Suppressor macrophage treated with lipopolysaccharide for 1 hour (primary cell): ENCODE data around the gene EMX2.
A peak's percentile ranks its signal among the peaks of the same experiment; 100 is the strongest.

Source experiments
- DNase-seq, 3 donors: peaks; one replicate each; pipeline ENCODE4 v3.0.0-alpha.2; 2020 to 2022

Gene EMX2

DNA sequence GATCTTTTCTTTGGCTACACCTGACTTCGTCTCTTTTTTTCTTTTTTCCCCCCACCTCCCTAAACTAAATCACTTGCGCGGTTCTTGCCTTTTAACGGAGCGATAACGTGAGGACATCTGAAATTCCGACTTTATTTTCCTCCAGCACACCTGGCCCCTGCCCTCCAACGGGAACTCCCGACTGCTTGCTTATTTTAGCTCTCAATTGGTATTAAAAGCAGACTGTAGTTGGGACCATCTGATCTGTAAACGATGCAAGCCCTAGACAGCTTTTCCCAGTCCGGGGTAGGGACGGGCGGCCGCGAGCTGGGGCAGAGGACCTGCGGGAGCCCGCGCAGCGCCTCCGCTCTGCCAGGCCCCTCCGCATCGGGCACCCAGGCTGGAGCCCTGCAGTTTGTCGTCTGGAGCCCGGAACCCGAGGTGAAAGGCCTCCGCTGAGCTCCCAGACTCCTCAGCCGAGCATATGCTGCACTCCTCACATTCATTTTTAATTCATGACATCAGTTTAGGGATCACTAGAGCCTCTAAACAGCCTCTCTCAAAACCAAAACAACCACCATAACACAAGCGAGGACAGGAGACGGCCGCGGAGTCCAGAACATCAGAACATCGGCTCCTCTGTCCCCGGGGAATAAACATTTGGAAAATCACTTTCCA lies 10.0 kb upstream of the EMX2 start:
- no peak for DNase-seq

GRCh38 chr10:117533507-117534281 lies 8.9 kb upstream of the EMX2 start:
- DNase-seq = no peak

DNA sequence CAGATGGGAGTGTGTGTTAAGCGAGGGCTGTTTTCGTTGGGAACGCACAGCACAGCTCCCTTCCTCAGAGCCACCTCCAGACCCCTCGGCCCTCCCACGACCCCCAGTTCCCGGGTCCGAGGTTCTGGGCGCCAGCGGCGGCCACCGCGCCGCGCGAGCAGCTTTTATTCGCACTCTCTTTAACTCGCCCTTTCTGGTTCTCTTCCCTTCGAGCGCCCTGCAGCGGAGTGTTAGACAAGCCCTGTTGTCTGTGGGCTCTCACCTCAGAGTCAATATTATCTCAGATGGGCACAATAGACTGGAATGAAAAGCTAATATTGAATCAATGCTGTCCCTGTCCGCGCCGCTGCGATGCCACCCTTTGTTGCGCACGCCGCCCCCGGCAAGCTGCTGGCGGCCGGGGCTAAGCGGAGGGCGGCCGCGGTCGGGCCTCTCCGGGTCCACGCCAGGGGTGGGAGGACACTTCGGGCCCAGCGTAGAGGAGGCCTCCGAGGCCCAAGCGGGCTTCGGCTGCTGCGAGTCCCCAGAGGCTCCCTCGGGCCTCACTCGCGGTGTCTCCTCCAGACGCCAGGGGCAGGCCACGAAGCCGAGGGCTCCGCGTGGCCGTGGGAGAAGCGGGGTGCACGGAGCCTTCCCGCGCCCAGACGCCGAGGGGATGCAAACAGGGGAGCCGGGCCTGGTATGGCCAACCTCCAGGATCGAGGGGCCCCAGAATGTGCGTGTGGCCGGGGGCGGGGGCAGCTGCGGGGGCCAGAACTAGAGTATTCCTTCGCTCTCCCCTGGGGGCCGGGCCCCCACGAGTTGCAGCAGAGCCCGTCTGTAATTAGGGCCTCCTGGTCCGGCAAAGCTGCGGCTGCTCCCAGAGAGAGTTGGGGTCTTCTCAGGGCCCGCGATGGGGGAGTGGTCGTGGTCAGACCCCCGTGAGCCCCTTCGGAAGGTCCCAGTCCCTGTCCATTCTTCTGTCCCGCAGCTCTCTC lies 7.9 kb upstream of the EMX2 start:
- DNase-seq = no peak

DNA sequence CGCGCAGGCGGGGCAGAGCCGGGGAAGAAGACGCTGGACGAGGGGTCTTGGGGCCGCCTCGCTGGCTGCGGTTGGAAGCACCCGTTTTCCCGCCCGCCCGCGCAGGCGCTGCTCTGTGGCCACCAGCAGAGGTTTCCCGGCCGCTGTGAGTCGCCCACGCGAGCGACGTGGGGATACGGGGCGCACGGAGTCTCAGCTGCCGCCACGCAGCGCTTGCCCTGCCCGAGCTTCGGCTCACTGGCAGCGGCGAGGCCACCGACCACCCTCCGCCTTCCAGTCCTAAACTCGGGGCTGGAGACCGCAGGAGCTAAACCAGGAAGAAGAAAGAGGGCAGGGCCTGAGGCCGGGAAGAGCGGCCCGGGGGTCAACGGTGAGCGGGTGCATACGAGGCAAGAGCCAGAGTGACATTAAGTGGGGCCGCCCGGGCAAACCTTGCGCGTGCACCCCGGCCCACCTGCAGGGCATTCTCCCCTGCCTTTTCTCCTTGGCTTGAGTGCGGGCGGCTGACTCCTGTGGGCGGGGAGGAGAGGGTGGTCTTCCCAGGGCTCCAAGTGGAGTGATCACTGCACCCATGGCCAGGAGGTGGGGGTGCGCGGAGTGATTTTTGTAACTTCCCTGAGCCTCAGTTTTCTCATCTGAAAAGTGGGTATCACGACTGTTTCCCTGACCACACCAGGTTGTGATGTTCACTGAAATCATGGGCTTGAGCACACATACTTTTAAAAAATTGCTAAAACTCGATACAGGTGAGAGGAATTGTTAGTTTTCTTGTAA lies 7.1 kb upstream of the EMX2 start:
- peak; percentile 33 to 68 (median 37) for DNase-seq

DNA sequence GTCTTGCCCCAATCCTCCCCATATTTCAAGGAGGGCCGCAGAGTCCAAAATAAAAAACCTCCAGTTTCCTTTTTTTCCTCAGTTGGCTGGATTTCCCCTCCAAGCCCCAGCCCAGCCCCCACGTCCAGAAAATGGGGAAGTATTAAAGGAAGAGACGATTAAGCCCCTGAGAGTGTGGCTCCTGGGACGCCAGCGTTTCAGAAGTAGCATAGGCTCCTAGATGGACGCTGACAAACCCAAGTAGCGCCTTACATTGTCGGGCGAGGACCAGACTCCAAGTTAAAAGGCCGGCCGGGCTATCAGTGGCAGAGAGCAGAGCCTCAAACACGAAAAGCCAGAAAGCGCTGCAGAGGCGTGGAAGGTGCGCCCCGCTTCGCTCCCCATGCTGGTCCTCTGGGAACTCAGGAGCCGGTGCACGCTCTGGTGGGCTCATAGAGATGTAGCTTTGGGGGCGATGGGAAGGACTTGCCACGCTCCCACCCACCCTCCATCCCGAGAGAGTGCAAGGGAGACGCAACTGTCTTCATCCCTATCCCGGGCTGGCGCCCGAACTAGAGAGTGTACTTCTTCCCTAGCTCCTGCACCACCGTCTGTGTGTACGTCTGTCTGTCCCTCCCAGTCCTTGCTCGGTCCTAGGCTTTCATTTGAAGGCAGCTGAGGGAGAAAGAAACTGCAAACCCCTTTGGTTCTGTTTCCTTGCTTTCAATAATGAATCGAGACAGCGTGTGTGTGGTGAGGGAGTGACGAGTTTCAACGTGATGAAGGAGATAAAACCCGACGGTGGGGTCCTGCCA lies 6.3 kb upstream of the EMX2 start:
- peak; percentile 32 to 63 (median 35) for DNase-seq

- no peak for DNase-seq
These were observed 5.6 kb upstream of the EMX2 start for GRCh38 chr10:117536866-117537435.

DNA sequence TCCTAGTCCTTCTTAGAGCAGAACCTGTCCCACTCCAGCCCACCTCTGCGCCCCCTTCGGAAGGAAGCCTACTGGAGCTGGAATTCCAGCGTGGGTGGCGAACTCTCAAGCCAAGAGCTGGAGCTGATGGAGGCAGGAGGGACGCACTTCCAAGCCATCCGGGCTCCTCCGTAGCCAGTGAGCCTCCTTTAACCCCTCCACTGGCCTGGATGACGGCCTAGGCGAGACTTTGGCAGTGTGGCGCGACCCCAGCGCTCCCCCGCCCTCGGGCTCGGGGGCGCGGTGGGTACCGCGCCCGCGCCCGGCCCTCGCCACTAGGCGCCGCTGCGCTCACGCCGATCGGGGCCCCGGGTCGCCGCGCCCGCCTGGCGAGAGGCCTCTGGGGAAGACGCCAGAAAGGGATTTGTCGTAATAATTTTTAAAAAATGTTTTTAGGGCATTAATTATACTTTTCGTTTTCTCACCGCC lies 5.1 kb upstream of the EMX2 start:
- DNase-seq = peak in 2 of 3 donors; percentile 25 to 74

- no peak for DNase-seq
These were observed 4.5 kb upstream of the EMX2 start for GRCh38 chr10:117537904-117538524.

- DNase-seq = no peak
These were observed 3.2 kb upstream of the EMX2 start for GRCh38 chr10:117539361-117539773.

GRCh38 chr10:117539903-117540639 lies 2.5 kb upstream of the EMX2 start:
- DNase-seq = no peak

GRCh38 chr10:117540640-117541404 lies 1.7 kb upstream of the EMX2 start:
- DNase-seq = no peak

DNA sequence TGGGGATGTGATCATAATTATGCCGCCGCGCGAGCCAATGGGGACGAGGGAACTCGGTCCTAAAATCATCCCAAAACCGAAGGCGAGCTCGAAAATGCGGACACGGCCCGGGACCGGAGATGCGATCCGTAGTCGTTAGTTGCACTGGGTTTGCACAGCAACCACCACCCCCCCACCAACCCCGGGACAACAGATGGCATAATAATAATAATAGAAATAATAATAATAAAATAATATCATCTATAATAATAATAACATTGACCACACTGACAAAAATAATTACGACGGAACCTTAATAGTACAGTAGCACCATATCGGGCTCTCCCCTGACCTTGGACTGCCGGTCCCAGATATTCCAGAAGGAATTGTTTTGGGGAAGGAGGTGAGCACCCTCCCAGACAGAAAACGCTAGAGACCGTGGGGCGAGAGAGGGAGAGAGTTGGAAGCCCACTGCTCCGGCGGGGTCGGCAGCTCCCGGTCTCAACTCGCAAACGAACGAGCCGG lies 1.1 kb upstream of the EMX2 start:
- no peak for DNase-seq

DNA sequence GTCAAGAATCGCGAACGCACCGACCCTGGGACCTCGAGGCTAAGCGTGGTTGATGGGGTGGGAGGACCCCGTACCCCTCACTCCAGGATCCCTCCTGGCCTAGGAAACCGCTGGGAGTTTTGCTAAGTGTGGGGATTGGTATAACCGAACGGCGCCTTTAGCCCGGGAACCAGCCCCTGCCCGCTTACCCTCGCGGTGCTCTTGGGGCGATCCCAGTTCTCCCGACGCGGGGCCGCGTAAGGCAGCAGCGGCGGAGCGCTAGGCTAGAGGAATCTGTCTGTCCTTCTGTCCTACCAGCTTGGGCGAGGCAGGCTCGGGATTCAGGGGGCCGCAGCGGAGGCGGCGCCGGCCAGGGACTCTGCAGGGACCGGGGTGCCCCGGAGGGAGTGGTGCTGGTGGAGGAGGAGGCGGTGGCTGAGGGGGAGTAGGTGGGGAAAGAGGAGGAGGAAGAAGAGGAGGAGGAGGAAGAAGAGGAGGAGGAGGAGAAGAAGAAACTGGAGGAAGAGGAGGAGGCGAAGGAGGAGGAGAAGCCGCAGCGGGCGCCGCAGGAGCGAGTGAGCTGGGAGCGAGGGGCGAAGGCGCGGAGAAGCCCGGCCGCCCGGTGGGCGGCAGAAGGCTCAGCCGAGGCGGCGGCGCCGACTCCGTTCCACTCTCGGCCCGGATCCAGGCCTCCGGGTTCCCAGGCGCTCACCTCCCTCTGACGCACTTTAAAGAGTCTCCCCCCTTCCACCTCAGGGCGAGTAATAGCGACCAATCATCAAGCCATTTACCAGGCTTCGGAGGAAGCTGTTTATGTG lies 439 bp upstream of the EMX2 start:
- peak in 1 of 3 donors; percentile 33 for DNase-seq

DNA sequence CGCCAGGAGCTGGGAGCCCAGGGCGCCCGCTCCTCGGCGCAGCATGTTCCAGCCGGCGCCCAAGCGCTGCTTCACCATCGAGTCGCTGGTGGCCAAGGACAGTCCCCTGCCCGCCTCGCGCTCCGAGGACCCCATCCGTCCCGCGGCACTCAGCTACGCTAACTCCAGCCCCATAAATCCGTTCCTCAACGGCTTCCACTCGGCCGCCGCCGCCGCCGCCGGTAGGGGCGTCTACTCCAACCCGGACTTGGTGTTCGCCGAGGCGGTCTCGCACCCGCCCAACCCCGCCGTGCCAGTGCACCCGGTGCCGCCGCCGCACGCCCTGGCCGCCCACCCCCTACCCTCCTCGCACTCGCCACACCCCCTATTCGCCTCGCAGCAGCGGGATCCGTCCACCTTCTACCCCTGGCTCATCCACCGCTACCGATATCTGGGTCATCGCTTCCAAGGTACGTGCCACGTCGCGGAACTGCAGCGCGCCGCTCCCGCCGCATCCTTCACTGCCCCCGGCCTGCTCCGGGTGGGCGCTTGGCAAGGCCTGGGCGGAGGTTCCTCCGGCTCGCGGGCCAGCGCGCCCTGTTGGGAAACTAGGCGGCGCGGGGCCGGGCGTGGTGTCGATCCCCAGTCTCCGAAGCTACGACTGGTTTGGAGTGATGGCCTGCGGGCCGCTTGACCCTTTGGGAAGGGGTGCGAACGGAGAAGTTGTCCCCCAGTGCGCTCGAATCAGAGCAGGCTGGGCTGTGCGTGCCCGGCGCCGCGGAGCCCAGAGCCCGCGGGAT lies 868 bp downstream of the EMX2 start:
- DNase-seq = peak in 1 of 3 donors; percentile 44

GRCh38 chr10:117544004-117544701 lies 1.6 kb downstream of the EMX2 start:
- no peak for DNase-seq

GRCh38 chr10:117544711-117545140 lies 2.2 kb downstream of the EMX2 start:
- DNase-seq = no peak
